Caco-2 (cell line): ENCODE measurements around the gene MORF4L2. TPM values are rescaled to one million over a fixed set of nuclear protein-coding genes. Genes with fewer than 3 reads are reported as not detected.

Source experiments
- BruUV-seq: library from RNA; stranded (reverse); fragments of 400-500 nt; replicated peaks from 2 replicates; lab custom pipeline; 2021; lab: Mats Ljungman, UMichigan
- CTCF ChIA-PET: fragments of 300-600 bp; sonication (Branson Sonifier 250); formaldehyde crosslinking; loops from one replicate; lab custom pipeline; 2022; ENCODE audit warnings: antibody characterized with exemption; lab: Charles Lee
- POLR2A ChIA-PET: fragments of 300-600 bp; sonication (Branson Sonifier 250); formaldehyde crosslinking; loops from one replicate; lab custom pipeline; 2022; ENCODE audit warnings: antibody characterized with exemption; lab: Charles Lee
- DNase-seq, 2 experiments: peaks; one replicate each; pipeline versions ENCODE4 v3.0.0 to v3.0.0-alpha.2; 2020 to 2022
- H3K27me3 ChIP-seq: replicated peaks from 2 replicates; pipeline ENCODE4 v1.6.0; 2011; ENCODE audit warnings: low read length; ENCODE audit not compliant: control insufficient read depth, insufficient read depth
- H3K36me3 ChIP-seq: 2 replicates; pipeline ENCODE4 v1.5.1; 2011; ENCODE audit warnings: low read length; ENCODE audit not compliant: control insufficient read depth, insufficient read depth
- H3K4me1 ChIP-seq: fragments of 250-450 bp; sonication (Bioruptor Pico); 2 replicates; pipeline ENCODE4 v1.5.1; 2020; ENCODE audit warnings: mild to moderate bottlenecking
- H3K4me3 ChIP-seq: 2 replicates; pipeline ENCODE4 v1.5.1; 2011; ENCODE audit warnings: low read depth, mild to moderate bottlenecking, control low read depth, low read length
- H3K9me3 ChIP-seq: fragments of 250-450 bp; sonication (Bioruptor Pico); 2 replicates; pipeline ENCODE4 v1.5.1; 2020; ENCODE audit warnings: mild to moderate bottlenecking, moderate library complexity
- H3K27ac Mint-ChIP-seq: one replicate; pipeline ENCODE4 v1.8.0; 2022; ENCODE audit warnings: mixed read lengths; ENCODE audit not compliant: unreplicated experiment
- H3K27me3 Mint-ChIP-seq: one replicate; pipeline ENCODE4 v1.8.0; 2022; ENCODE audit warnings: mixed read lengths; ENCODE audit not compliant: insufficient read depth, unreplicated experiment
- H3K36me3 Mint-ChIP-seq: one replicate; pipeline ENCODE4 v1.8.0; 2022; ENCODE audit warnings: mild to moderate bottlenecking, mixed read lengths; ENCODE audit not compliant: insufficient read depth, unreplicated experiment
- H3K4me1 Mint-ChIP-seq: one replicate; pipeline ENCODE4 v1.8.0; 2022; ENCODE audit warnings: low read depth, mixed read lengths; ENCODE audit not compliant: unreplicated experiment
- H3K4me3 Mint-ChIP-seq: one replicate; pipeline ENCODE4 v1.8.0; 2022; ENCODE audit warnings: mild to moderate bottlenecking, moderate library complexity, mixed read lengths; ENCODE audit not compliant: unreplicated experiment
- H3K9me3 Mint-ChIP-seq: one replicate; pipeline ENCODE4 v1.8.0; 2022; ENCODE audit warnings: mixed read lengths; ENCODE audit not compliant: unreplicated experiment
- intact Hi-C: fragments of 100-400 bp; cut with micrococcal nuclease; formaldehyde crosslinking; loops from one replicate; pipeline ENCODE4 v1.10.0; 2022; ENCODE audit not compliant: unreplicated experiment
- total RNA-seq: library from RNA; stranded (reverse); gene quantifications from 2 replicates; pipeline ENCODE4 v1.2.3, GENCODE V29; 2022
- TF ChIP-seq, protein P1 (sequence below), 2 experiments: fragments of 200-600 bp in 1 of 2; IDR thresholded peaks; 1 replicate in 1 of 2; 2 replicates in 1 of 2; pipeline versions ENCODE4 v1.5.1 to v1.8.0; 2011 to 2022; ENCODE audit warnings: antibody characterized with exemption in 1 of 2, control low read depth in 1 of 2, inconsistent platforms in 1 of 2, low read depth in 1 of 2, low read length in 1 of 2, mild to moderate bottlenecking in 1 of 2, moderate library complexity in 1 of 2; ENCODE audit not compliant: insufficient read depth in 1 of 2, severe bottlenecking in 1 of 2, unreplicated experiment in 1 of 2

Gene MORF4L2
- total RNA-seq, 1 experiment from 2014 or later: 314 TPM

DNA sequence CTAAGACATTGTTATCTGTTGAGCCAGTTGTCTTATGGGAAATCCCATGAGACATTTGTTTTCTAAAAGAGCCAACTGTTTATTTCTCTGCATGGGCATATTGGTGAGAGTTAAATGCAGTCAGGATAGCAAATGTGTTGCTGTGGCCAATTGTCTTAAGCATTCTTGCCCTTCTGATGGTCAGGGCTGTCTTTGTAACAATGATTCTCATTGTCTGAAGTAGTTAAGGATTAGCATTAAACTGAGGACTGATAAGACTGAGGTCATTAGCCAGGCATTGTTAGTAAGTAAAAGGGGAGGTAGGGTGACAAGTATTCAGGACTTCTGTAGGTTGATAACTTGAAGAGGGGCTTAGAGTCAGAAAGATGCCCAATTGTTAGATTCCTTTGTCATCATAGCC, 11.2 kb upstream of the MORF4L2 start:
- Mint-ChIP-seq H3K27ac (no peak overlapping the region), H3K4me3 (no peak overlapping the region), H3K4me1 (peaks cover 18% of the 10 kb centered on the region), H3K36me3 (no peaks in the 10 kb centered on the region), H3K27me3 (no peaks in the 10 kb centered on the region), H3K9me3 (no peaks in the 10 kb centered on the region)
- Histone ChIP-seq H3K9me3 (no peaks in the 10 kb centered on the region), H3K4me1 (peaks cover 16% of the 10 kb centered on the region), H3K27me3 (no peaks in the 10 kb centered on the region), H3K4me3 (no peak overlapping the region), H3K36me3 (no peaks in the 10 kb centered on the region)
- ChIA-PET POLR2A (no interaction called here), CTCF (interaction anchor here (1.0 kb wide), 1 partner anchor 15 kb away, joined by 3 read pairs; no protein-coding TSS in a partner anchor)
- intact Hi-C loops: no loop called here
- DNase-seq: no peak
- BruUV-seq: no TSS peak
- TF ChIP-seq, protein P1, sequence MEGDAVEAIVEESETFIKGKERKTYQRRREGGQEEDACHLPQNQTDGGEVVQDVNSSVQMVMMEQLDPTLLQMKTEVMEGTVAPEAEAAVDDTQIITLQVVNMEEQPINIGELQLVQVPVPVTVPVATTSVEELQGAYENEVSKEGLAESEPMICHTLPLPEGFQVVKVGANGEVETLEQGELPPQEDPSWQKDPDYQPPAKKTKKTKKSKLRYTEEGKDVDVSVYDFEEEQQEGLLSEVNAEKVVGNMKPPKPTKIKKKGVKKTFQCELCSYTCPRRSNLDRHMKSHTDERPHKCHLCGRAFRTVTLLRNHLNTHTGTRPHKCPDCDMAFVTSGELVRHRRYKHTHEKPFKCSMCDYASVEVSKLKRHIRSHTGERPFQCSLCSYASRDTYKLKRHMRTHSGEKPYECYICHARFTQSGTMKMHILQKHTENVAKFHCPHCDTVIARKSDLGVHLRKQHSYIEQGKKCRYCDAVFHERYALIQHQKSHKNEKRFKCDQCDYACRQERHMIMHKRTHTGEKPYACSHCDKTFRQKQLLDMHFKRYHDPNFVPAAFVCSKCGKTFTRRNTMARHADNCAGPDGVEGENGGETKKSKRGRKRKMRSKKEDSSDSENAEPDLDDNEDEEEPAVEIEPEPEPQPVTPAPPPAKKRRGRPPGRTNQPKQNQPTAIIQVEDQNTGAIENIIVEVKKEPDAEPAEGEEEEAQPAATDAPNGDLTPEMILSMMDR (IDR thresholded peaks at IDR 0.05; ENCODE audit: insufficient read depth in 1 of 2, low read depth in 1 of 2, low read length in 1 of 2, severe bottlenecking in 1 of 2, unreplicated experiment in 1 of 2): no peak

DNA sequence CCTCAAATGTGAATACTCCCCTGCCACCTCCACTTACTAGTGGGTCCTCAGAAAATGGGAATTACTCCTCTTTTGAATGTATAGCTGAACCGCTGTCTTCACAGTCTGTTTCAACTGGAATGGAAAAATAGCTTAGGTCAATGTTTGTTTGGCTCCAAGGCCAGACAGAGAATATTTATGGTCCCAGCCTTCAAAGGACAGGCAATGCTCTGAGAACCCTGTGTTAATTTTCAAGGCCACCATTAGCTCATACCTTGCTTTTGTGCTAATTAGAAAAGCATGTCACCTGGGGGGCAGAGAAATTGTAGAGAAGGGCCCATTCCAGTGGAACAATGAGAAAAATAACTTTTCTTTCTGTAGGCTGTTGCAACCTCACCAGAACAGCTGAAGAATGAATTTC, 4.6 kb upstream of the MORF4L2 start:
- H3K27ac Mint-ChIP-seq: no peak overlapping the region
- H3K27me3 Mint-ChIP-seq: no peaks in the 10 kb centered on the region
- POLR2A ChIA-PET: interaction anchor here (0.6 kb wide), 1 partner anchor 128 kb away, joined by 5 read pairs; no protein-coding TSS in a partner anchor

DNA sequence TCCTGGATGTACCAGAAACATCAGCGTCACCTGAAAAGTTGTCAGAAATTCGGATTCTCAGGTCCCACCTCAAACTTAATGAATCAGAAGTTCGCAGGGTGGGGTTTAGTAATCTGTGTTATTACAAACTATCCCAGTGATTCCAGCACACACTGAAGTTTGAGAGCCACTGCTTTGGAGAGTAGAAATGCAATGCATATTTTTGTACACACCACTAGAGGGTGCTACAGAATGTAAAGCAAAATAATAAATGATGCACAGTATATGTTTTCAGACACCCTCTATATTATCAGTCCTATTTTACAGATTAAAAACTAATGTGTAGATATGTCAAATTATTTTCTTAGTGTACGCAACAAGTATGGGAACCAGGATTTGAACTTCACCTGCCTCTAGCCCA, 2.4 kb upstream of the MORF4L2 start:
- no peaks in the 10 kb centered on the region for H3K27me3 ChIP-seq
- no peak overlapping the region for H3K4me3 ChIP-seq
- H3K9me3 ChIP-seq: no peaks in the 10 kb centered on the region
- ChIA-PET POLR2A (no interaction called here), CTCF (no interaction called here)
- Mint-ChIP-seq H3K27ac (no peak overlapping the region), H3K36me3 (peaks cover 11% of the 10 kb centered on the region), H3K27me3 (no peaks in the 10 kb centered on the region), H3K4me3 (no peak overlapping the region), H3K9me3 (no peaks in the 10 kb centered on the region), H3K4me1 (no peaks in the 10 kb centered on the region)
- BruUV-seq: no TSS peak
- no peaks in the 10 kb centered on the region for H3K4me1 ChIP-seq
- TF ChIP-seq, protein P1 (IDR thresholded peaks at IDR 0.05; ENCODE audit: insufficient read depth in 1 of 2, low read depth in 1 of 2, low read length in 1 of 2, severe bottlenecking in 1 of 2, unreplicated experiment in 1 of 2): peak; percentile 42 to 45
- H3K36me3 ChIP-seq: no peaks in the 10 kb centered on the region
- intact Hi-C loops: loop anchor here (1.0 to 5.0 kb wide), 3 partner anchors 128 to 228 kb away; partner anchors contain the start of gene RAB9B
- DNase-seq: no peak

More for the DNA sequence above, 4.6 kb upstream of the MORF4L2 start:
- DNase-seq: no peak
- intact Hi-C loops: no loop called here
- H3K36me3 Mint-ChIP-seq: no peaks in the 10 kb centered on the region
- Histone ChIP-seq H3K36me3 (no peaks in the 10 kb centered on the region), H3K9me3 (no peaks in the 10 kb centered on the region), H3K27me3 (no peaks in the 10 kb centered on the region), H3K4me3 (no peak overlapping the region), H3K4me1 (no peaks in the 10 kb centered on the region)
- CTCF ChIA-PET: interaction anchor here (0.6 to 0.8 kb wide), 2 partner anchors 83 to 126 kb away, joined by 3 to 4 read pairs; no protein-coding TSS in a partner anchor
- no peaks in the 10 kb centered on the region for H3K4me1 Mint-ChIP-seq
- H3K4me3 Mint-ChIP-seq: no peak overlapping the region
- TF ChIP-seq, protein P1 (IDR thresholded peaks at IDR 0.05; ENCODE audit: insufficient read depth in 1 of 2, low read depth in 1 of 2, low read length in 1 of 2, severe bottlenecking in 1 of 2, unreplicated experiment in 1 of 2): no peak
- H3K9me3 Mint-ChIP-seq: no peaks in the 10 kb centered on the region
- no TSS peak for BruUV-seq
